Measurements from ENCODE around the gene DNA2.

DNA sequence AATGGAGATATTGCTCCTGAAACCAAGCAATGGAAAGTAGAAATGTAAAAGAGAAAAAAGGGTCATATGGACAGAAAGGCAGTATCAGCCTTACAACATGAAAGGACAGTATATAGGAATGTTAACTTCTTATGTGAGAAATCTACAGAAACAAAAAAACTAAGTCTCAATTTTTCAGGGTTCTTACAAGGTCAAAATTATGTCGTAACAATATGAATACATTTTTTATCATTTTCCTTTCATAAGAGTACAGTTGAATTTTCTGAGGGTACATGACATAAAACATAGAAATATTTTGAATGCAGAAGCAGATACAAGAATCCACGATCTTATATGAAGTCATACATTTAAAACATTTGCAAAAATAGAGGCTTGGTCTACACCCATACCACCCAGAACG, 10.7 kb downstream of the DNA2 start:
- TF ChIP-seq, protein P1, sequence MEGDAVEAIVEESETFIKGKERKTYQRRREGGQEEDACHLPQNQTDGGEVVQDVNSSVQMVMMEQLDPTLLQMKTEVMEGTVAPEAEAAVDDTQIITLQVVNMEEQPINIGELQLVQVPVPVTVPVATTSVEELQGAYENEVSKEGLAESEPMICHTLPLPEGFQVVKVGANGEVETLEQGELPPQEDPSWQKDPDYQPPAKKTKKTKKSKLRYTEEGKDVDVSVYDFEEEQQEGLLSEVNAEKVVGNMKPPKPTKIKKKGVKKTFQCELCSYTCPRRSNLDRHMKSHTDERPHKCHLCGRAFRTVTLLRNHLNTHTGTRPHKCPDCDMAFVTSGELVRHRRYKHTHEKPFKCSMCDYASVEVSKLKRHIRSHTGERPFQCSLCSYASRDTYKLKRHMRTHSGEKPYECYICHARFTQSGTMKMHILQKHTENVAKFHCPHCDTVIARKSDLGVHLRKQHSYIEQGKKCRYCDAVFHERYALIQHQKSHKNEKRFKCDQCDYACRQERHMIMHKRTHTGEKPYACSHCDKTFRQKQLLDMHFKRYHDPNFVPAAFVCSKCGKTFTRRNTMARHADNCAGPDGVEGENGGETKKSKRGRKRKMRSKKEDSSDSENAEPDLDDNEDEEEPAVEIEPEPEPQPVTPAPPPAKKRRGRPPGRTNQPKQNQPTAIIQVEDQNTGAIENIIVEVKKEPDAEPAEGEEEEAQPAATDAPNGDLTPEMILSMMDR (IDR thresholded peaks at IDR 0.05), result no peak
- no peak for TF ChIP-seq POLR2A (IDR thresholded peaks at IDR 0.05)

Data from heart left ventricle (tissue), 13 donors.